GM18909 (cell line): ENCODE measurements around the gene GABRB1.
A peak's percentile ranks its signal among the peaks of the same experiment; 100 is the strongest.

Experiments
- ATAC-seq: cut with Tn5 transposase; IDR thresholded peaks from one replicate; pipeline ENCODE4 v1.9.1; 2021; ENCODE audit warnings: mild to moderate bottlenecking; ENCODE audit not compliant: unreplicated experiment, poor library complexity

Gene GABRB1

GRCh38 chr4:47106561-47106960, 75.2 kb downstream of the GABRB1 start:
- no peak for ATAC-seq

- ATAC-seq = no peak
Observed at GRCh38 chr4:47109379-47109778, 78.0 kb downstream of the GABRB1 start.

- no peak for ATAC-seq
Observed at GRCh38 chr4:47110546-47111132, 79.3 kb downstream of the GABRB1 start.

GRCh38 chr4:47118192-47118929, 87.0 kb downstream of the GABRB1 start:
- no peak for ATAC-seq

GRCh38 chr4:47120783-47121182, 89.4 kb downstream of the GABRB1 start:
- ATAC-seq = no peak

- peak; percentile 97 for ATAC-seq
Observed at GRCh38 chr4:47122592-47123291, 91.4 kb downstream of the GABRB1 start.

- no peak for ATAC-seq
Observed at GRCh38 chr4:47128991-47129390, 97.6 kb downstream of the GABRB1 start.

GRCh38 chr4:47135210-47135609, 103.8 kb downstream of the GABRB1 start:
- ATAC-seq = no peak

- no peak for ATAC-seq
Observed at GRCh38 chr4:47143261-47143660, 111.9 kb downstream of the GABRB1 start.

- peak; percentile 99 for ATAC-seq
Observed at GRCh38 chr4:47145630-47146029, 114.3 kb downstream of the GABRB1 start.

GRCh38 chr4:47154816-47155370, 123.5 kb downstream of the GABRB1 start:
- no peak for ATAC-seq

GRCh38 chr4:47155919-47156318, 124.6 kb downstream of the GABRB1 start:
- no peak for ATAC-seq

GRCh38 chr4:47160095-47160494, 128.7 kb downstream of the GABRB1 start:
- no peak for ATAC-seq

- no peak for ATAC-seq
Observed at GRCh38 chr4:47167081-47168035, 136.0 kb downstream of the GABRB1 start.

GRCh38 chr4:47184083-47184482, 152.7 kb downstream of the GABRB1 start:
- no peak for ATAC-seq

- no peak for ATAC-seq
Observed at GRCh38 chr4:47185761-47186160, 154.4 kb downstream of the GABRB1 start.

GRCh38 chr4:47187608-47188007, 156.2 kb downstream of the GABRB1 start:
- no peak for ATAC-seq

GRCh38 chr4:47193179-47193578, 161.8 kb downstream of the GABRB1 start:
- no peak for ATAC-seq

GRCh38 chr4:47194036-47194737, 162.8 kb downstream of the GABRB1 start:
- no peak for ATAC-seq
